OCI-LY7 (cell line): Measurements from ENCODE around the gene KIF25. TPM values are rescaled to one million over a fixed set of nuclear protein-coding genes. Genes with fewer than 3 reads are reported as not detected.

Experiments used
- BruUV-seq: library from RNA; stranded (reverse); fragments of 400-500 nt; replicated peaks from 2 replicates; lab custom pipeline; 2021; lab: Mats Ljungman, UMichigan
- CTCF ChIA-PET: fragments of 300-600 bp; sonication (Branson Sonifier 250); formaldehyde crosslinking; loops from one replicate; lab custom pipeline; 2022; ENCODE audit warnings: antibody characterized with exemption; ENCODE audit not compliant: unreplicated experiment; lab: Charles Lee
- POLR2A ChIA-PET: fragments of 300-600 bp; sonication (Branson Sonifier 250); formaldehyde crosslinking; loops from one replicate; lab custom pipeline; 2022; ENCODE audit warnings: antibody characterized with exemption; lab: Charles Lee
- DNase-seq: peaks from one replicate; pipeline ENCODE4 v3.0.0-alpha.2; 2015; ENCODE audit warnings: low spot score
- H2AFZ ChIP-seq: fragments of 200-600 bp; sonication (generic), shearing (Covaris generic); 2 replicates; pipeline ENCODE4 v1.6.1; 2014; ENCODE audit warnings: mild to moderate bottlenecking, antibody characterized with exemption, low read length, moderate library complexity
- H3K27ac ChIP-seq: fragments of 200-600 bp; sonication (generic); 2 replicates; pipeline ENCODE4 v1.5.1; 2014; ENCODE audit warnings: mixed run types, low read depth, mild to moderate bottlenecking, moderate library complexity, low read length, inconsistent platforms; ENCODE audit not compliant: poor library complexity, severe bottlenecking
- H3K36me3 ChIP-seq: fragments of 200-600 bp; sonication (generic); 2 replicates; pipeline ENCODE4 v1.6.1; 2014; ENCODE audit warnings: mild to moderate bottlenecking, antibody characterized with exemption, low read length, moderate library complexity, mixed read lengths; ENCODE audit not compliant: insufficient read depth
- H3K4me1 ChIP-seq: fragments of 200-600 bp; sonication (generic); 2 replicates; pipeline ENCODE4 v1.5.1; 2014; ENCODE audit warnings: mild to moderate bottlenecking, low read length; ENCODE audit not compliant: insufficient read depth, poor library complexity, severe bottlenecking
- H3K4me2 ChIP-seq: fragments of 200-600 bp; sonication (generic); 2 replicates; pipeline ENCODE4 v1.6.1; 2014; ENCODE audit warnings: mild to moderate bottlenecking, low read length
- H3K4me3 ChIP-seq: fragments of 200-600 bp; sonication (generic); 2 replicates; pipeline ENCODE4 v1.5.1; 2014; ENCODE audit warnings: mild to moderate bottlenecking, low read depth, low read length; ENCODE audit not compliant: poor library complexity, severe bottlenecking
- H3K79me2 ChIP-seq: fragments of 200-600 bp; sonication (generic); 2 replicates; pipeline ENCODE4 v1.6.1; 2016; ENCODE audit warnings: low read depth, mild to moderate bottlenecking, low read length, moderate library complexity, mixed read lengths; ENCODE audit not compliant: insufficient read depth
- H3K9me2 ChIP-seq: fragments of 200-600 bp; sonication (generic); 2 replicates; pipeline ENCODE4 v1.6.1; 2016; ENCODE audit warnings: mild to moderate bottlenecking, low read length, mixed read lengths; ENCODE audit not compliant: insufficient read depth
- H3K9me3 ChIP-seq: fragments of 200-600 bp; sonication (generic); 2 replicates; pipeline ENCODE4 v1.6.1; 2014; ENCODE audit warnings: mild to moderate bottlenecking, mixed run types, low read length, mixed read lengths
- H4K20me1 ChIP-seq: fragments of 200-600 bp; sonication (generic); 2 replicates; pipeline ENCODE4 v1.6.1; 2014; ENCODE audit warnings: mild to moderate bottlenecking, antibody characterized with exemption, low read length, moderate library complexity, mixed read lengths; ENCODE audit not compliant: insufficient read depth
- EZH2phosphoT487 ChIP-seq: fragments of 200-600 bp; sonication (generic); IDR thresholded peaks from 2 replicates; pipeline ENCODE4 v1.6.1; 2018; ENCODE audit warnings: low read depth, borderline replicate concordance, mild to moderate bottlenecking, mixed run types, antibody characterized with exemption, low read length, moderate library complexity, mixed read lengths
- intact Hi-C: fragments of 100-400 bp; cut with micrococcal nuclease; formaldehyde crosslinking; loops from one replicate; pipeline ENCODE4 v1.10.0; 2022; ENCODE audit not compliant: unreplicated experiment
- total RNA-seq, 2 experiments: library from RNA; depleted of rRNA in 1 of 2; stranded (reverse); fragments of >200 nt in 1 of 2; shearing (Covaris generic) in 1 of 2; gene quantifications; 2 replicates each; pipeline ENCODE4 v1.2.3, GENCODE V29; 2014 to 2022
- TF ChIP-seq, protein P1 (sequence below): fragments of 200-600 bp; sonication (generic); conservative IDR thresholded peaks from 2 replicates; pipeline ENCODE4 v1.5.1; 2014; ENCODE audit warnings: mild to moderate bottlenecking, antibody characterized with exemption, low read length, moderate library complexity, mixed read lengths

Gene KIF25
- total RNA-seq, 2 experiments from 2014 or later, result not detected

DNA sequence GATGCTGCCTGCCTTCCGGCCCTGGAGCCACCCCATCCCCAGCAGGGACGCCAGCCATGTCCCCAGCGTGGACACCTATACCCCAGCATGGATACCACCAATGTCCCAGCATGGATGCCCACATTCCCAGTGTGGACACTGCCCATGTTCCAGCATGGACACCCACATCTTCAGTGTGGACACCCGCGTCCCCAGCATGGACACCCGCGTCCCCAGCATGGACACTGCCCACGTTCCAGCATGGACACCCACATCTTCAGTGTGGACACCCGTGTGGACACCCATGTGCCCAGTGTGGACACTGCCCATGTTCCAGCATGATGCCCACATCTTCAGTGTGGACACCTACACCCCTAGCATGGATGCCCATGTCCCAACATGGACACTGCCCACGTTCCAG is 88.6 kb downstream of the KIF25 start:
- no peak overlapping the region for H3K4me3 ChIP-seq
- TF ChIP-seq EZH2phosphoT487, result no peak
- TF ChIP-seq, protein P1, sequence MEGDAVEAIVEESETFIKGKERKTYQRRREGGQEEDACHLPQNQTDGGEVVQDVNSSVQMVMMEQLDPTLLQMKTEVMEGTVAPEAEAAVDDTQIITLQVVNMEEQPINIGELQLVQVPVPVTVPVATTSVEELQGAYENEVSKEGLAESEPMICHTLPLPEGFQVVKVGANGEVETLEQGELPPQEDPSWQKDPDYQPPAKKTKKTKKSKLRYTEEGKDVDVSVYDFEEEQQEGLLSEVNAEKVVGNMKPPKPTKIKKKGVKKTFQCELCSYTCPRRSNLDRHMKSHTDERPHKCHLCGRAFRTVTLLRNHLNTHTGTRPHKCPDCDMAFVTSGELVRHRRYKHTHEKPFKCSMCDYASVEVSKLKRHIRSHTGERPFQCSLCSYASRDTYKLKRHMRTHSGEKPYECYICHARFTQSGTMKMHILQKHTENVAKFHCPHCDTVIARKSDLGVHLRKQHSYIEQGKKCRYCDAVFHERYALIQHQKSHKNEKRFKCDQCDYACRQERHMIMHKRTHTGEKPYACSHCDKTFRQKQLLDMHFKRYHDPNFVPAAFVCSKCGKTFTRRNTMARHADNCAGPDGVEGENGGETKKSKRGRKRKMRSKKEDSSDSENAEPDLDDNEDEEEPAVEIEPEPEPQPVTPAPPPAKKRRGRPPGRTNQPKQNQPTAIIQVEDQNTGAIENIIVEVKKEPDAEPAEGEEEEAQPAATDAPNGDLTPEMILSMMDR, result no peak
- no peaks in the 10 kb centered on the region for H4K20me1 ChIP-seq
- ChIA-PET CTCF (no interaction called here), POLR2A (no interaction called here)
- H3K9me2 ChIP-seq, result no peaks in the 10 kb centered on the region
- H2AFZ ChIP-seq, result no peak overlapping the region
- DNase-seq, result no peak
- H3K9me3 ChIP-seq, result no peaks in the 10 kb centered on the region
- no peaks in the 10 kb centered on the region for H3K36me3 ChIP-seq
- no peak overlapping the region for H3K4me2 ChIP-seq
- intact Hi-C loops, result no loop called here
- no peak overlapping the region for H3K27ac ChIP-seq
- no TSS peak for BruUV-seq
- no peaks in the 10 kb centered on the region for H3K79me2 ChIP-seq
- H3K4me1 ChIP-seq, result no peaks in the 10 kb centered on the region

DNA sequence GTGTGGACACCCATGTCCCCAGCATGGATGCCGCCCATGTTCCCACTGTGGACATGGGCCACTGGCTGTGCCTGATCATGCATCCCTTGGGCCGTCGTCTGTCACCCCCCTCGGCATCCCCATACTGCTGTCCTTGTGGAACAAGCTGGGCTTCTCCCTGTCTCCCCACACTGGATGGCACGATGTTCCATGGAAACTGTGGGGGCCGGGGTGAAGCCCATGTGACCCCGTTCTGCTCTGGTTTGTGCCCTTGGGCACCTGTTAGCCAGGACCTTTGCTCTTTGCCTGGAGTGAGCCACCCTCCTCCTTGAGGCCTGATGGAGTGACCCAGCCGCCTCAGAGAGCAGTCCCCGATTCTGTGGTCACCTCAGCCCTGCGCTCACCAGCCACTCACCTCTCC is 89.1 kb downstream of the KIF25 start:
- no TSS peak for BruUV-seq
- no peak for TF ChIP-seq EZH2phosphoT487
- TF ChIP-seq, protein P1, result no peak
- Histone ChIP-seq H3K9me2 (no peaks in the 10 kb centered on the region), H3K36me3 (no peaks in the 10 kb centered on the region), H3K27ac (no peak overlapping the region), H2AFZ (no peak overlapping the region), H3K4me1 (no peaks in the 10 kb centered on the region), H3K4me3 (no peak overlapping the region), H4K20me1 (no peaks in the 10 kb centered on the region), H3K9me3 (no peaks in the 10 kb centered on the region), H3K79me2 (no peaks in the 10 kb centered on the region), H3K4me2 (no peak overlapping the region)
- ChIA-PET CTCF (no interaction called here), POLR2A (no interaction called here)
- intact Hi-C loops, result no loop called here
- no peak for DNase-seq

DNA sequence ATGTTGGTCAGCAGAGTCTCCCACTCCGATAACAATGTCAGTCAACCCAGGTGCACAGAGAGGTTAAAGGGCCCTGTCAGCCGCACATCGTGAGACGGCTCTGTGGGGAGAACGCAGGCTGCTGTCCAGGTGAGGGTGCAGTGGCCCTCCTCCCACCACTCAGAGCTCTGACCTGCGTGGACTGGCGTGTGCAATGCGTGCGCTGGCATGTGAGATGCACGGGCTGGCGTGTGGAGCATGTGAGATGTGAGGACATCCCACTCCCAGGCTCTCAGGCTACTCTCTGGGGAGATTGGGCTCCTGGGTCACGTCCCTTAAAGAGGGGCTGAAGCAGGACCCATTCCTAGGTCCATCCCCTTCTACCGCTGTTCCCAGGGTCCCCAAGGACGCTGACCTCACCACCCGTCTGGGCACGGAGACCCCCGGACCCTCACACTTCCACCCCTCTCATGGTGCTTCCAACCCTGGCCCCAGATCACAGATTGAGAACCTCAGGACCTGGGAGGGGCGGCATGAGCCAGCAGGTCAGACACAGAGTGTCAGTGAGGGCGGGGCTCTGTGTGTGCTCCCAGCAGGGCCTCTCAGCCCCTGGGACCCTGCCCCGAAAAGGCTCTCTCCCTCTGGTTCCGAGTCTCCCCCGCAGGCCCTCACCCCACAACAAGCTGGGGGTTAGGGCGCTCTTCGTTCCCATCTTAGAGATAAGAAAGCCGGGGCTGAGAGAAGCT is 90.1 kb downstream of the KIF25 start:
- no peak for DNase-seq
- no peak overlapping the region for H3K4me2 ChIP-seq
- H2AFZ ChIP-seq, result no peak overlapping the region
- H3K4me1 ChIP-seq, result no peaks in the 10 kb centered on the region
- no peak overlapping the region for H3K27ac ChIP-seq
- H3K9me2 ChIP-seq, result no peaks in the 10 kb centered on the region
- no peaks in the 10 kb centered on the region for H3K79me2 ChIP-seq
- ChIA-PET POLR2A (no interaction called here), CTCF (no interaction called here)
- intact Hi-C loops, result no loop called here
- H3K4me3 ChIP-seq, result no peak overlapping the region
- TF ChIP-seq, protein P1, result no peak
- no peak for TF ChIP-seq EZH2phosphoT487
- no peaks in the 10 kb centered on the region for H3K9me3 ChIP-seq
- H3K36me3 ChIP-seq, result no peaks in the 10 kb centered on the region
- no peaks in the 10 kb centered on the region for H4K20me1 ChIP-seq
- BruUV-seq, result no TSS peak
